Suprapubic skin (tissue), 4 donors: ENCODE results near the gene HSPA1B.

Experiments
- CTCF ChIP-seq, 2 donors: fragments of 200-600 bp in 1 of 2; fragments of 450-650 bp in 1 of 2; sonication (generic) in 1 of 2; IDR thresholded peaks; one replicate each; pipeline ENCODE4 v1.5.1; 2016 to 2019; ENCODE audit warnings: antibody characterized with exemption in 2 of 2, mild to moderate bottlenecking in 1 of 2, moderate library complexity in 1 of 2
- POLR2A ChIP-seq, 2 donors: fragments of 450-650 bp; IDR thresholded peaks; one replicate each; pipeline ENCODE4 v1.6.1; 2017; ENCODE audit warnings: antibody characterized with exemption in 2 of 2, mild to moderate bottlenecking in 2 of 2, moderate library complexity in 2 of 2
- POLR2AphosphoS5 ChIP-seq, 3 donors: sonication (generic); formaldehyde crosslinking; IDR thresholded peaks; one replicate each; pipeline ENCODE4 v1.6.1; 2017; ENCODE audit warnings: antibody characterized with exemption in 3 of 3

- TF ChIP-seq POLR2A (IDR thresholded peaks at IDR 0.05): no peak
- TF ChIP-seq POLR2AphosphoS5 (IDR thresholded peaks at IDR 0.05): no peak
- no peak for TF ChIP-seq CTCF (IDR thresholded peaks at IDR 0.05)
These were observed 4.0 kb downstream of the HSPA1B start for GRCh38 chr6:31831350-31832215.
